ENCODE results near the gene NRL. TPM values are rescaled to one million over a fixed set of nuclear protein-coding genes. Genes with fewer than 3 reads are reported as not detected.
A peak's percentile ranks its signal among the peaks of the same experiment; 100 is the strongest.

The NRL gene
- total and polyA plus RNA-seq, 9 of the 15 experiments (the other 6 are each of a cell fraction or from before 2014, with no cell fraction given) = 0.07 to 2.7 (median 1.4) TPM; not detected in 1

- TF ChIP-seq ZNF609 (CRISPR knock-in tag; IDR thresholded peaks at IDR 0.05; ENCODE audit: borderline replicate concordance) = no peak
- TF ChIP-seq ARNT (IDR thresholded peaks at IDR 0.05) = no peak
- TF ChIP-seq, protein P1, sequence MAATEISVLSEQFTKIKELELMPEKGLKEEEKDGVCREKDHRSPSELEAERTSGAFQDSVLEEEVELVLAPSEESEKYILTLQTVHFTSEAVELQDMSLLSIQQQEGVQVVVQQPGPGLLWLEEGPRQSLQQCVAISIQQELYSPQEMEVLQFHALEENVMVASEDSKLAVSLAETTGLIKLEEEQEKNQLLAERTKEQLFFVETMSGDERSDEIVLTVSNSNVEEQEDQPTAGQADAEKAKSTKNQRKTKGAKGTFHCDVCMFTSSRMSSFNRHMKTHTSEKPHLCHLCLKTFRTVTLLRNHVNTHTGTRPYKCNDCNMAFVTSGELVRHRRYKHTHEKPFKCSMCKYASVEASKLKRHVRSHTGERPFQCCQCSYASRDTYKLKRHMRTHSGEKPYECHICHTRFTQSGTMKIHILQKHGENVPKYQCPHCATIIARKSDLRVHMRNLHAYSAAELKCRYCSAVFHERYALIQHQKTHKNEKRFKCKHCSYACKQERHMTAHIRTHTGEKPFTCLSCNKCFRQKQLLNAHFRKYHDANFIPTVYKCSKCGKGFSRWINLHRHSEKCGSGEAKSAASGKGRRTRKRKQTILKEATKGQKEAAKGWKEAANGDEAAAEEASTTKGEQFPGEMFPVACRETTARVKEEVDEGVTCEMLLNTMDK (IDR thresholded peaks at IDR 0.05; ENCODE audit: borderline replicate concordance, insufficient read depth, low read depth, low read length, poor library complexity, severe bottlenecking) = peak; percentile 32
- no peak for TF ChIP-seq ZNF274 (IDR thresholded peaks at IDR 0.05; ENCODE audit: borderline replicate concordance, low read depth, low read length)
- no peak for TF ChIP-seq FOXJ2 (tag; IDR thresholded peaks at IDR 0.05)
- peak; percentile 76 for TF ChIP-seq STAT5A (IDR thresholded peaks at IDR 0.05; ENCODE audit: borderline replicate concordance, low read length)
- no peak for TF ChIP-seq ZNF785 (CRISPR knock-in tag; IDR thresholded peaks at IDR 0.05)
- no peak for TF ChIP-seq HMBOX1 (IDR thresholded peaks at IDR 0.05)
- TF ChIP-seq NFYB (IDR thresholded peaks at IDR 0.05; ENCODE audit: extremely low read depth, insufficient read length) = no peak
Observed at GRCh38 chr14:24160850-24161804, 46.4 kb upstream of the NRL start, which contains the start of gene IRF9 (continued).
